NCI-H2029 treated with DMSO at 0.1 percent for 48 hours (cell line): ENCODE measurements around the gene DPM3.
"Not testable (repeated sequence)": the region's sequence is repeated elsewhere in the genome, so short reads cannot be mapped to it uniquely, and the experiment has no call there.

Experiments used
- DNase-seq: peaks from one replicate; lab custom pipeline; 2025; lab: John Stamatoyannopoulos, UW

DPM3 gene

GRCh38 chr1:155139895-155140629, at the start of gene DPM3:
DPM3 (minus strand) TSS chr1:155140531; CDS start chr1:155140240, 291 bp downstream.
- peak; percentile 22 for DNase-seq

- not testable (repeated sequence) for DNase-seq
Observed at GRCh38 chr1:155189926-155190325, 49.6 kb upstream of the DPM3 start.

GRCh38 chr1:155188268-155188667, 47.9 kb upstream of the DPM3 start:
- DNase-seq = no peak

- no peak for DNase-seq
Observed at GRCh38 chr1:155187456-155187891, 47.1 kb upstream of the DPM3 start.

- DNase-seq = no peak
Observed at GRCh38 chr1:155186794-155187455, 46.6 kb upstream of the DPM3 start.

GRCh38 chr1:155186067-155186793, 45.9 kb upstream of the DPM3 start:
- DNase-seq = peak; percentile 45

- no peak for DNase-seq
Observed at GRCh38 chr1:155185783-155186066, 45.4 kb upstream of the DPM3 start.

- no peak for DNase-seq
Observed at GRCh38 chr1:155184835-155185782, 44.8 kb upstream of the DPM3 start.

GRCh38 chr1:155184351-155184811, 44.0 kb upstream of the DPM3 start:
- DNase-seq = no peak

GRCh38 chr1:155183775-155184221, 43.5 kb upstream of the DPM3 start:
- DNase-seq = no peak

GRCh38 chr1:155182052-155182550, 41.8 kb upstream of the DPM3 start:
- no peak for DNase-seq

- no peak for DNase-seq
Observed at GRCh38 chr1:155181371-155182051, 41.2 kb upstream of the DPM3 start.

GRCh38 chr1:155179112-155180031, 39.0 kb upstream of the DPM3 start:
- no peak for DNase-seq

- DNase-seq = no peak
Observed at GRCh38 chr1:155178441-155179111, 38.2 kb upstream of the DPM3 start.

GRCh38 chr1:155177918-155178281, 37.6 kb upstream of the DPM3 start:
- DNase-seq = no peak

GRCh38 chr1:155177192-155177917, 37.0 kb upstream of the DPM3 start:
- no peak for DNase-seq

GRCh38 chr1:155176544-155177071, 36.3 kb upstream of the DPM3 start:
- peak; percentile 73 for DNase-seq

- no peak for DNase-seq
Observed at GRCh38 chr1:155175927-155176371, 35.6 kb upstream of the DPM3 start.
